Measurements from ENCODE around the gene COL4A4. TPM values are rescaled to one million over a fixed set of nuclear protein-coding genes. Genes with fewer than 3 reads are reported as not detected.

Gene COL4A4
- polyA plus RNA-seq, 3 donors from 2014 or later, result 0.76 to 1.3 TPM; not detected in 1

- no peak overlapping the region for H3K4me3 Mint-ChIP-seq
- H3K9me3 Mint-ChIP-seq, result peaks cover 0 to 2% (median 0%) of the 10 kb centered on the region in 6 donors
- no peak overlapping the region for H3K27ac Mint-ChIP-seq
- DNase-seq, result no peak
- H3K36me3 Mint-ChIP-seq, result no peaks in the 10 kb centered on the region
- peaks cover 2 to 6% (median 2%) of the 10 kb centered on the region in 3 donors for H3K27me3 Mint-ChIP-seq (ENCODE audit: low read depth in 3 of 3)
- H3K4me1 Mint-ChIP-seq, result no peaks in the 10 kb centered on the region
Observed at GRCh38 chr2:227057743-227058447, 106.1 kb downstream of the COL4A4 start.

- Mint-ChIP-seq H3K27ac (no peak overlapping the region), H3K36me3 (no peaks in the 10 kb centered on the region), H3K27me3 (ENCODE audit: low read depth in 3 of 3) (peaks cover 2 to 6% (median 2%) of the 10 kb centered on the region in 3 donors), H3K4me1 (no peaks in the 10 kb centered on the region), H3K9me3 (peaks cover 0 to 2% (median 0%) of the 10 kb centered on the region in 6 donors), H3K4me3 (no peak overlapping the region)
- DNase-seq, result no peak
Observed at GRCh38 chr2:227057060-227057459, 106.9 kb downstream of the COL4A4 start.

- H3K27ac Mint-ChIP-seq, result no peak overlapping the region
- no peaks in the 10 kb centered on the region for H3K36me3 Mint-ChIP-seq
- DNase-seq, result no peak
- H3K9me3 Mint-ChIP-seq, result no peaks in the 10 kb centered on the region
- peaks cover 1 to 3% (median 3%) of the 10 kb centered on the region in 3 donors for H3K27me3 Mint-ChIP-seq (ENCODE audit: low read depth in 3 of 3)
- H3K4me3 Mint-ChIP-seq, result no peak overlapping the region
- H3K4me1 Mint-ChIP-seq, result no peaks in the 10 kb centered on the region
Observed at GRCh38 chr2:227054006-227054405, 110.0 kb downstream of the COL4A4 start.

GRCh38 chr2:227052879-227053278 is 111.1 kb downstream of the COL4A4 start:
- Mint-ChIP-seq H3K27ac (no peak overlapping the region), H3K27me3 (ENCODE audit: low read depth in 3 of 3) (peaks cover 0 to 3% (median 3%) of the 10 kb centered on the region in 3 donors), H3K9me3 (no peaks in the 10 kb centered on the region), H3K4me1 (no peaks in the 10 kb centered on the region), H3K4me3 (no peak overlapping the region), H3K36me3 (no peaks in the 10 kb centered on the region)
- no peak for DNase-seq

- Mint-ChIP-seq H3K4me3 (no peak overlapping the region), H3K9me3 (no peaks in the 10 kb centered on the region), H3K4me1 (no peaks in the 10 kb centered on the region), H3K27me3 (ENCODE audit: low read depth in 3 of 3) (peaks cover 2 to 9% (median 2%) of the 10 kb centered on the region in 3 donors), H3K36me3 (no peaks in the 10 kb centered on the region), H3K27ac (no peak overlapping the region)
- DNase-seq, result no peak
Observed at GRCh38 chr2:227043981-227044380, 120.0 kb downstream of the COL4A4 start.

- no peak overlapping the region for H3K27ac Mint-ChIP-seq
Observed at GRCh38 chr2:227038550-227039189, 125.3 kb downstream of the COL4A4 start.

GRCh38 chr2:227036527-227036926 is 127.5 kb downstream of the COL4A4 start:
- H3K27ac Mint-ChIP-seq, result no peak overlapping the region
- peaks cover 4 to 14% of the 10 kb centered on the region in 2 donors for H3K4me1 Mint-ChIP-seq
- peaks cover 0 to 2% (median 0%) of the 10 kb centered on the region in 6 donors for H3K9me3 Mint-ChIP-seq
- H3K4me3 Mint-ChIP-seq, result no peak overlapping the region
- peaks cover 4 to 21% (median 13%) of the 10 kb centered on the region in 3 donors for H3K27me3 Mint-ChIP-seq (ENCODE audit: low read depth in 3 of 3)
- no peaks in the 10 kb centered on the region for H3K36me3 Mint-ChIP-seq
- DNase-seq, result no peak

More at GRCh38 chr2:227038550-227039189, 125.3 kb downstream of the COL4A4 start:
- no peaks in the 10 kb centered on the region for H3K36me3 Mint-ChIP-seq
- H3K9me3 Mint-ChIP-seq, result peaks cover 0 to 2% (median 0%) of the 10 kb centered on the region in 6 donors
- no peak for DNase-seq
- H3K4me1 Mint-ChIP-seq, result no peaks in the 10 kb centered on the region
- H3K4me3 Mint-ChIP-seq, result no peak overlapping the region
- peaks cover 2 to 21% (median 13%) of the 10 kb centered on the region in 3 donors for H3K27me3 Mint-ChIP-seq (ENCODE audit: low read depth in 3 of 3)

- Mint-ChIP-seq H3K36me3 (no peaks in the 10 kb centered on the region), H3K9me3 (peaks cover 0 to 4% (median 0%) of the 10 kb centered on the region in 6 donors), H3K27ac (no peak overlapping the region), H3K27me3 (ENCODE audit: low read depth in 3 of 3) (peaks cover 4 to 21% (median 9%) of the 10 kb centered on the region in 3 donors), H3K4me1 (peaks cover 11 to 21% of the 10 kb centered on the region in 2 donors), H3K4me3 (no peak overlapping the region)
- DNase-seq, result no peak
Observed at GRCh38 chr2:227035711-227036367, 128.2 kb downstream of the COL4A4 start.

- H3K4me3 Mint-ChIP-seq, result no peak overlapping the region
- peaks cover 5 to 15% (median 12%) of the 10 kb centered on the region in 3 donors for H3K27me3 Mint-ChIP-seq (ENCODE audit: low read depth in 3 of 3)
- H3K36me3 Mint-ChIP-seq, result no peaks in the 10 kb centered on the region
- peak in 2 of 3 donors; percentile 3 to 10 for DNase-seq
- peaks cover 13 to 35% of the 10 kb centered on the region in 2 donors for H3K4me1 Mint-ChIP-seq
- no peak overlapping the region for H3K27ac Mint-ChIP-seq
- H3K9me3 Mint-ChIP-seq, result peaks cover 0 to 6% (median 0%) of the 10 kb centered on the region in 6 donors
Observed at GRCh38 chr2:227033471-227034148, 130.4 kb downstream of the COL4A4 start.

- H3K9me3 Mint-ChIP-seq, result peaks cover 0 to 4% (median 0%) of the 10 kb centered on the region in 6 donors
- DNase-seq, result peak; percentile 50 to 63 (median 54)
- H3K36me3 Mint-ChIP-seq, result no peaks in the 10 kb centered on the region
- H3K4me1 Mint-ChIP-seq, result peaks cover 13 to 35% of the 10 kb centered on the region in 2 donors
- peak overlapping the region in 2 of 5 donors; percentile 4 to 22 for H3K4me3 Mint-ChIP-seq
- no peak overlapping the region for H3K27ac Mint-ChIP-seq
- peaks cover 3 to 15% (median 12%) of the 10 kb centered on the region in 3 donors for H3K27me3 Mint-ChIP-seq (ENCODE audit: low read depth in 3 of 3)
Observed at GRCh38 chr2:227031379-227031778, 132.6 kb downstream of the COL4A4 start.

- DNase-seq, result no peak
- H3K27me3 Mint-ChIP-seq (ENCODE audit: low read depth in 3 of 3), result peaks cover 2 to 17% (median 8%) of the 10 kb centered on the region in 3 donors
- no peak overlapping the region for H3K27ac Mint-ChIP-seq
- H3K4me3 Mint-ChIP-seq, result peak overlapping the region in 1 of 5 donors; percentile 18
- peaks cover 13 to 35% of the 10 kb centered on the region in 2 donors for H3K4me1 Mint-ChIP-seq
- peaks cover 0 to 4% (median 0%) of the 10 kb centered on the region in 6 donors for H3K9me3 Mint-ChIP-seq
- no peaks in the 10 kb centered on the region for H3K36me3 Mint-ChIP-seq
Observed at GRCh38 chr2:227030789-227031188, 133.2 kb downstream of the COL4A4 start.

- Mint-ChIP-seq H3K4me3 (no peak overlapping the region), H3K27ac (no peak overlapping the region), H3K4me1 (peaks cover 13 to 35% of the 10 kb centered on the region in 2 donors), H3K9me3 (peaks cover 0 to 4% (median 0%) of the 10 kb centered on the region in 6 donors), H3K27me3 (ENCODE audit: low read depth in 3 of 3) (peaks cover 0 to 17% (median 3%) of the 10 kb centered on the region in 3 donors), H3K36me3 (no peaks in the 10 kb centered on the region)
- no peak for DNase-seq
Observed at GRCh38 chr2:227029426-227030105, 134.4 kb downstream of the COL4A4 start.

GRCh38 chr2:227025510-227025909 is 138.5 kb downstream of the COL4A4 start:
- Mint-ChIP-seq H3K9me3 (no peaks in the 10 kb centered on the region), H3K27me3 (ENCODE audit: low read depth in 3 of 3) (peaks cover 0 to 17% (median 5%) of the 10 kb centered on the region in 3 donors), H3K4me3 (no peak overlapping the region), H3K36me3 (no peaks in the 10 kb centered on the region), H3K4me1 (peaks cover 0 to 11% of the 10 kb centered on the region in 2 donors), H3K27ac (no peak overlapping the region)
- DNase-seq, result no peak
